Testis (tissue), 2 donors: ENCODE measurements around the gene TMEM201.

ENCODE experiments used
- CTCF ChIP-seq, 3 experiments: fragments of 450-650 bp in 2 of 3; fragments of 200-600 bp in 1 of 3; sonication (generic) in 1 of 3; IDR thresholded peaks; one replicate each; pipeline ENCODE4 v1.5.1; 2016 to 2019; ENCODE audit warnings: antibody characterized with exemption in 3 of 3, mild to moderate bottlenecking in 2 of 3, moderate library complexity in 1 of 3
- POLR2A ChIP-seq: fragments of 450-650 bp; IDR thresholded peaks from one replicate; pipeline ENCODE4 v1.6.1; 2017; ENCODE audit warnings: antibody characterized with exemption, mild to moderate bottlenecking, moderate library complexity

- TF ChIP-seq POLR2A: no peak
- no peak for TF ChIP-seq CTCF (IDR thresholded peaks at IDR 0.05)
These were observed 25.1 kb downstream of the TMEM201 start for GRCh38 chr1:9613625-9614299.
